ENCODE results near the gene AGBL1. TPM values are rescaled to one million over a fixed set of nuclear protein-coding genes. Genes with fewer than 3 reads are reported as not detected.

Gene AGBL1
- total and polyA plus RNA-seq, 4 donors: not detected

DNA sequence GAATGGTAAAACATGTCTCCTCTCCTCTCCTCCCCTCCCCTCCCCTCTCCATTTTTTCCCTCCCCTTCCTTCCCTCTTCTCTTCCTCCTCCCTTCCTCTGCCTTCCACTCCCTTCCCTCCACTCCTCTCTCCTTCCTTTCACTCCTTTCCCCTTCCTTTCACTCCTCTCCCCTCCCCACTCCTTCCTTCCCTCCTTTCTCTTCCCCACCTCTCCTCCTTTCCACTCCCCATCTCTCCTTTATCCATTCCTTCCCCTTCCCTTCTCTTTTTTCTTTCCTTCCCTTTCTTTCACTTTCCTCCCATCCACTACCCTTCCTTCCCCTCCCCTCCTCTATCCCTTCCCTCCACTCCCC lies 621.9 kb downstream of the AGBL1 start:
- Histone ChIP-seq H3K9me3 (ENCODE audit: control insufficient read depth in 4 of 4, low read length in 3 of 4) (no peaks in the 10 kb centered on the region), H3K36me3 (ENCODE audit: control insufficient read depth in 4 of 4, insufficient read depth in 3 of 4, low read depth in 1 of 4, low read length in 3 of 4) (no peaks in the 10 kb centered on the region)

DNA sequence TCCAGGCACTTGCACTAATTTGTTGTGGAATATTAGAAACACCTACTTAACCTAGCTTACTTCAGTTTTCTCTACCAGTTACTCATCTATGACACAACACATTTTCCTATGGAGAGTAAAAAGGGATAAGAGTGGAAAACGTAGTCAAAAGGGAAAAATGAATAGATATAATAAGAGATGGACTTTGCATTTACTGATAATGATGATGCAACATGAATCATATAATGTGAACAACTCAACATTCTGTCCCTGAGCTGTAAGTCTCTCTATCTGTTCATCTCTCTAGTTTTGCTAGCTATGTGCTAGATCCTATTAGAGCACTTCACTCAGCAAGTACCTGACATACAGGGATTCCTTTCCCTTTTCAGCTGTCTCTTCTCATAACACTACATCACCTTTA lies 627.1 kb downstream of the AGBL1 start:
- DNase-seq (ENCODE audit: low spot score): no peak
- TF ChIP-seq GABPA (IDR thresholded peaks at IDR 0.05 in 1 of 2, conservative IDR thresholded peaks at IDR 0.05 in 1 of 2): no peak
- no peak for TF ChIP-seq YY1 (IDR thresholded peaks at IDR 0.05)
- no peak for TF ChIP-seq JUND (IDR thresholded peaks at IDR 0.05)
- TF ChIP-seq HNF4G (IDR thresholded peaks at IDR 0.05): no peak
- TF ChIP-seq, protein P1, sequence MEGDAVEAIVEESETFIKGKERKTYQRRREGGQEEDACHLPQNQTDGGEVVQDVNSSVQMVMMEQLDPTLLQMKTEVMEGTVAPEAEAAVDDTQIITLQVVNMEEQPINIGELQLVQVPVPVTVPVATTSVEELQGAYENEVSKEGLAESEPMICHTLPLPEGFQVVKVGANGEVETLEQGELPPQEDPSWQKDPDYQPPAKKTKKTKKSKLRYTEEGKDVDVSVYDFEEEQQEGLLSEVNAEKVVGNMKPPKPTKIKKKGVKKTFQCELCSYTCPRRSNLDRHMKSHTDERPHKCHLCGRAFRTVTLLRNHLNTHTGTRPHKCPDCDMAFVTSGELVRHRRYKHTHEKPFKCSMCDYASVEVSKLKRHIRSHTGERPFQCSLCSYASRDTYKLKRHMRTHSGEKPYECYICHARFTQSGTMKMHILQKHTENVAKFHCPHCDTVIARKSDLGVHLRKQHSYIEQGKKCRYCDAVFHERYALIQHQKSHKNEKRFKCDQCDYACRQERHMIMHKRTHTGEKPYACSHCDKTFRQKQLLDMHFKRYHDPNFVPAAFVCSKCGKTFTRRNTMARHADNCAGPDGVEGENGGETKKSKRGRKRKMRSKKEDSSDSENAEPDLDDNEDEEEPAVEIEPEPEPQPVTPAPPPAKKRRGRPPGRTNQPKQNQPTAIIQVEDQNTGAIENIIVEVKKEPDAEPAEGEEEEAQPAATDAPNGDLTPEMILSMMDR (IDR thresholded peaks at IDR 0.05; ENCODE audit: low read depth, low read length, missing input control): no peak
- TF ChIP-seq, protein P2, sequence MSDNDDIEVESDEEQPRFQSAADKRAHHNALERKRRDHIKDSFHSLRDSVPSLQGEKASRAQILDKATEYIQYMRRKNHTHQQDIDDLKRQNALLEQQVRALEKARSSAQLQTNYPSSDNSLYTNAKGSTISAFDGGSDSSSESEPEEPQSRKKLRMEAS (IDR thresholded peaks at IDR 0.05): no peak
- TF ChIP-seq SP1 (IDR thresholded peaks at IDR 0.05): no peak

More for the DNA sequence above, 621.9 kb downstream of the AGBL1 start:
- H3K4me3 ChIP-seq (ENCODE audit: low read depth in 1 of 3, low read length in 3 of 3): no peak overlapping the region
- DNase-seq (ENCODE audit: low spot score): no peak
- no peaks in the 10 kb centered on the region for H3K27me3 ChIP-seq (ENCODE audit: control insufficient read depth in 4 of 4, insufficient read depth in 4 of 4, low read length in 3 of 4)
- TF ChIP-seq YY1 (IDR thresholded peaks at IDR 0.05): no peak
- TF ChIP-seq FOXA1 (IDR thresholded peaks at IDR 0.05): no peak
- TF ChIP-seq, protein P2 (IDR thresholded peaks at IDR 0.05): no peak
- no peak for TF ChIP-seq GABPA (IDR thresholded peaks at IDR 0.05 in 1 of 2, conservative IDR thresholded peaks at IDR 0.05 in 1 of 2)
- TF ChIP-seq, protein P1 (IDR thresholded peaks at IDR 0.05; ENCODE audit: low read depth, low read length, missing input control): no peak
- no peak for TF ChIP-seq HNF4G (IDR thresholded peaks at IDR 0.05)
- no peak for TF ChIP-seq ATF3 (IDR thresholded peaks at IDR 0.05)
- no peak for TF ChIP-seq NR2F2 (IDR thresholded peaks at IDR 0.05)
- no peak overlapping the region for H3K9ac ChIP-seq (ENCODE audit: low read depth in 1 of 2, low read length in 2 of 2)
- H3K4me1 ChIP-seq (ENCODE audit: control insufficient read depth in 4 of 4, insufficient read depth in 4 of 4, low read length in 3 of 4): no peaks in the 10 kb centered on the region
- no peak overlapping the region for H3K27ac ChIP-seq (ENCODE audit: low read depth in 1 of 2, low read length in 2 of 2)

DNA sequence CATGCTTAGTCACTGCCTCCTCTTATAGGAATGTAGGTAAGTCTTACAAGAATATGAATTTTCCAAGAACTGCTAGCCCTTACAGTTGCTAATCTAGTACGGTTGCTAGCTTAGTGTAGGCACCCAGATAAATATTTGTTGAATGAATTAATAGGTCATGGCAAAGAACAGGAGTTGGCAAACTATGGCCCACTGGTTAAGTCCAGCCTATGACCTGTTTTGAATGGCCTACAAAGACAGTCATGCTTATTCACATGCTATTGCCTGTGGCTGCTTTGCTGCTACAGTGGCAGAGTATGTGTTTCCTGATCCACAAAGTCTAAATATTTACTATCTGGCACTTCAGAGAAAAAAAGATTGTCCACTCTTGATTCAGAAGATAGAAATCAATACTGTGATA lies 631.8 kb downstream of the AGBL1 start:
- Histone ChIP-seq H3K4me1 (ENCODE audit: control insufficient read depth in 4 of 4, insufficient read depth in 4 of 4, low read length in 3 of 4) (no peaks in the 10 kb centered on the region), H3K9me3 (ENCODE audit: control insufficient read depth in 4 of 4, low read length in 3 of 4) (no peaks in the 10 kb centered on the region), H3K9ac (ENCODE audit: low read depth in 1 of 2, low read length in 2 of 2) (no peak overlapping the region), H3K27me3 (ENCODE audit: control insufficient read depth in 4 of 4, insufficient read depth in 4 of 4, low read length in 3 of 4) (peaks cover 0 to 4% (median 0%) of the 10 kb centered on the region in 4 donors), H3K27ac (ENCODE audit: low read depth in 1 of 2, low read length in 2 of 2) (no peak overlapping the region), H3K4me3 (ENCODE audit: low read depth in 1 of 3, low read length in 3 of 3) (no peak overlapping the region), H3K36me3 (ENCODE audit: control insufficient read depth in 4 of 4, insufficient read depth in 3 of 4, low read depth in 1 of 4, low read length in 3 of 4) (no peaks in the 10 kb centered on the region)
- WGBS: 70% methylated on average over 1 of the region's 1 CpG
- DNase-seq (ENCODE audit: low spot score): no peak
- TF ChIP-seq HNF4G (IDR thresholded peaks at IDR 0.05) (no peak), HNF4A (conservative IDR thresholded peaks at IDR 0.05) (no peak), ATF3 (IDR thresholded peaks at IDR 0.05) (no peak), FOXA2 (IDR thresholded peaks at IDR 0.05) (no peak), NR2F2 (IDR thresholded peaks at IDR 0.05) (no peak), TAF1 (conservative IDR thresholded peaks at IDR 0.05) (no peak), RAD21 (IDR thresholded peaks at IDR 0.05) (no peak), JUND (IDR thresholded peaks at IDR 0.05) (no peak), FOXA1 (IDR thresholded peaks at IDR 0.05) (no peak), YY1 (IDR thresholded peaks at IDR 0.05) (no peak), GABPA (IDR thresholded peaks at IDR 0.05 in 1 of 2, conservative IDR thresholded peaks at IDR 0.05 in 1 of 2) (no peak), SP1 (IDR thresholded peaks at IDR 0.05) (no peak), RXRA (IDR thresholded peaks at IDR 0.05) (no peak)
- TF ChIP-seq, protein P3, sequence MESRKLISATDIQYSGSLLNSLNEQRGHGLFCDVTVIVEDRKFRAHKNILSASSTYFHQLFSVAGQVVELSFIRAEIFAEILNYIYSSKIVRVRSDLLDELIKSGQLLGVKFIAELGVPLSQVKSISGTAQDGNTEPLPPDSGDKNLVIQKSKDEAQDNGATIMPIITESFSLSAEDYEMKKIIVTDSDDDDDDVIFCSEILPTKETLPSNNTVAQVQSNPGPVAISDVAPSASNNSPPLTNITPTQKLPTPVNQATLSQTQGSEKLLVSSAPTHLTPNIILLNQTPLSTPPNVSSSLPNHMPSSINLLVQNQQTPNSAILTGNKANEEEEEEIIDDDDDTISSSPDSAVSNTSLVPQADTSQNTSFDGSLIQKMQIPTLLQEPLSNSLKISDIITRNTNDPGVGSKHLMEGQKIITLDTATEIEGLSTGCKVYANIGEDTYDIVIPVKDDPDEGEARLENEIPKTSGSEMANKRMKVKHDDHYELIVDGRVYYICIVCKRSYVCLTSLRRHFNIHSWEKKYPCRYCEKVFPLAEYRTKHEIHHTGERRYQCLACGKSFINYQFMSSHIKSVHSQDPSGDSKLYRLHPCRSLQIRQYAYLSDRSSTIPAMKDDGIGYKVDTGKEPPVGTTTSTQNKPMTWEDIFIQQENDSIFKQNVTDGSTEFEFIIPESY (IDR thresholded peaks at IDR 0.05): no peak
- TF ChIP-seq, protein P1 (IDR thresholded peaks at IDR 0.05; ENCODE audit: low read depth, low read length, missing input control): no peak
- TF ChIP-seq, protein P2 (IDR thresholded peaks at IDR 0.05): no peak

More for the DNA sequence above, 627.1 kb downstream of the AGBL1 start:
- Histone ChIP-seq H3K9ac (ENCODE audit: low read depth in 1 of 2, low read length in 2 of 2) (no peak overlapping the region), H3K9me3 (ENCODE audit: control insufficient read depth in 4 of 4, low read length in 3 of 4) (no peaks in the 10 kb centered on the region), H3K4me3 (ENCODE audit: low read depth in 1 of 3, low read length in 3 of 3) (no peak overlapping the region), H3K36me3 (ENCODE audit: control insufficient read depth in 4 of 4, insufficient read depth in 3 of 4, low read depth in 1 of 4, low read length in 3 of 4) (no peaks in the 10 kb centered on the region), H3K27me3 (ENCODE audit: control insufficient read depth in 4 of 4, insufficient read depth in 4 of 4, low read length in 3 of 4) (no peaks in the 10 kb centered on the region), H3K27ac (ENCODE audit: low read depth in 1 of 2, low read length in 2 of 2) (no peak overlapping the region), H3K4me1 (ENCODE audit: control insufficient read depth in 4 of 4, insufficient read depth in 4 of 4, low read length in 3 of 4) (no peaks in the 10 kb centered on the region)
- 49% methylated on average over 1 of the region's 1 CpG for WGBS
